GM23248 (cell line): Measurements from ENCODE around the gene ERCC8.

Experiments used
- EZH2 ChIP-seq: fragments of 200-600 bp; sonication (generic); IDR thresholded peaks from 2 replicates; pipeline ENCODE4 v1.6.1; 2018; ENCODE audit warnings: antibody characterized with exemption, mild to moderate bottlenecking; ENCODE audit not compliant: insufficient read depth, poor library complexity, severe bottlenecking
- EZH2phosphoT487 ChIP-seq: fragments of 200-600 bp; sonication (generic); IDR thresholded peaks from 2 replicates; pipeline ENCODE4 v1.6.1; 2018; ENCODE audit warnings: antibody characterized with exemption, moderate library complexity, mild to moderate bottlenecking, low read depth; ENCODE audit not compliant: insufficient read depth

DNA sequence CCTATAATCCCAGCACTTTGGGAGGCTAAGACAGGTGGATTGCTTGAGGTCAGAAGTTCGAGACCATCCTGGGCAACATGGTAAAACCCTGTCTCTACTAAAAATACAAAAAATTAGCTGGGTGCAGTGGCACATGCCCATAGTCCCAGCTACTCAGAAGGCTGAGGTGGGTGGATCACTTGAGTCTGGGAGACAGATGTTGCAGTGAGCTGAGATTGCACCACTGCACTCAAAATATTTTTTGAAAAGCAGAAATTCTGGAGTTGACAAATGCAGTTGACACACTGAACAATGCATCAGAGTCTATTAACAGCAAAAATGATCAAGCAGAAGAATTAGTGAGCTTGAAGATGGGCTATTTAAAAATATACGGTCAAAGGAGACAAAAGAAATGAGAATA, 35.6 kb upstream of the ERCC8 start:
- no peak for TF ChIP-seq EZH2
- no peak for TF ChIP-seq EZH2phosphoT487
